HepG2 (cell line): ENCODE results near the gene ARHGEF10L. TPM values are rescaled to one million over a fixed set of nuclear protein-coding genes. Genes with fewer than 3 reads are reported as not detected.

ENCODE experiments used
- CBX1 ChIP-seq: IDR thresholded peaks from one replicate; pipeline ENCODE4 v1.6.1; 2016; ENCODE audit warnings: antibody characterized with exemption, low read depth
- EP300 ChIP-seq, 3 experiments: sonication (generic) in 1 of 3; formaldehyde crosslinking in 1 of 3; IDR thresholded peaks; 2 replicates each; pipeline versions ENCODE4 v1.5.1 to v1.6.1; 2011 to 2020; ENCODE audit warnings: low read depth in 2 of 3, low read length in 2 of 3, borderline replicate concordance in 1 of 3, improper control_type of control experiment in 1 of 3, mild to moderate bottlenecking in 1 of 3, missing genetic modification reagents in 1 of 3, moderate library complexity in 1 of 3
- GABPB1 ChIP-seq: IDR thresholded peaks from 2 replicates; pipeline ENCODE4 v1.6.1; 2016; ENCODE audit warnings: mild to moderate bottlenecking, missing genetic modification reagents, moderate library complexity, missing compliant biosample characterization
- HIC2 ChIP-seq: sonication (generic); formaldehyde crosslinking; IDR thresholded peaks from 2 replicates; pipeline ENCODE4 v1.9.0; 2022; ENCODE audit warnings: low read depth, missing genetic modification reagents
- RARG ChIP-seq: sonication (generic); formaldehyde crosslinking; IDR thresholded peaks from 2 replicates; pipeline ENCODE4 v1.4.0; 2020; ENCODE audit warnings: low read depth, mild to moderate bottlenecking, missing genetic modification reagents
- U2AF1 ChIP-seq: fragments of 200-400 bp; formaldehyde crosslinking; optimal IDR thresholded peaks from 2 replicates; pipeline ENCODE3; 2017; ENCODE audit warnings: mild to moderate bottlenecking, low read depth, low read length
- ZEB1 ChIP-seq: IDR thresholded peaks from 2 replicates; pipeline ENCODE4 v1.6.1; 2012; ENCODE audit warnings: mild to moderate bottlenecking, low read depth, inconsistent platforms; ENCODE audit not compliant: insufficient replicate concordance
- ZNF580 ChIP-seq: IDR thresholded peaks from 2 replicates; pipeline ENCODE4 v1.6.1; 2016; ENCODE audit warnings: low read depth, borderline replicate concordance
- ZNF691 ChIP-seq: sonication (generic); formaldehyde crosslinking; IDR thresholded peaks from 2 replicates; pipeline ENCODE4 v1.4.0; 2020; ENCODE audit warnings: missing genetic modification reagents, low read depth, mild to moderate bottlenecking, borderline replicate concordance
- ZNF781 ChIP-seq: sonication (generic); formaldehyde crosslinking; IDR thresholded peaks from 2 replicates; pipeline ENCODE4 v1.5.1; 2020; ENCODE audit warnings: borderline replicate concordance, mild to moderate bottlenecking, missing genetic modification reagents; ENCODE audit errors: not compliant biosample characterization
- ZNF782 ChIP-seq: sonication (generic); formaldehyde crosslinking; IDR thresholded peaks from 2 replicates; pipeline ENCODE4 v1.4.0; 2020; ENCODE audit warnings: missing genetic modification reagents, mild to moderate bottlenecking, borderline replicate concordance
- polyA plus RNA-seq, 8 experiments: library from polyadenylated mRNA; depleted of rRNA in 3 of 8; stranded (reverse) in 7 of 8; unstranded in 1 of 8; fragments of >200 nt; fragmentation: Illumina TruSeq in 4 of 8; extraction: Trizol in 4 of 8; gene quantifications; 2 replicates each; pipeline versions ENCODE4 v1.2.1 to v1.2.3, GENCODE V29; 2011 to 2016; ENCODE audit warnings: low read depth in 4 of 8, missing spikeins in 1 of 8, mixed read lengths in 1 of 8; ENCODE audit not compliant: insufficient read depth in 1 of 8
- total RNA-seq, 5 experiments: library from RNA; depleted of rRNA; stranded (reverse); fragments of >200 nt; fragmentation: Illumina TruSeq; extraction: Trizol; gene quantifications; 2 replicates each; pipeline ENCODE4 v1.2.3, GENCODE V29; 2016; ENCODE audit warnings: low read depth in 1 of 5
- TF ChIP-seq, protein P1 (sequence below): sonication (generic); formaldehyde crosslinking; IDR thresholded peaks from 2 replicates; pipeline ENCODE4 v1.4.0; 2020; ENCODE audit warnings: missing genetic modification reagents
- TF ChIP-seq, protein P2 (sequence below): sonication (generic); formaldehyde crosslinking; conservative IDR thresholded peaks from 2 replicates; pipeline ENCODE4 v1.4.0; 2020; ENCODE audit warnings: missing genetic modification reagents
- TF ChIP-seq, protein P3 (sequence below): sonication (generic); formaldehyde crosslinking; IDR thresholded peaks from 2 replicates; pipeline ENCODE4 v1.5.1; 2020; ENCODE audit warnings: missing genetic modification reagents, mild to moderate bottlenecking, borderline replicate concordance
- TF ChIP-seq, protein P4 (sequence below): sonication (generic); formaldehyde crosslinking; IDR thresholded peaks from 2 replicates; pipeline ENCODE4 v1.4.0; 2020; ENCODE audit warnings: missing genetic modification reagents

ARHGEF10L gene
- total and polyA plus RNA-seq, 2 of the 13 experiments (the other 11 are each of a cell fraction or from before 2014, with no cell fraction given): 46.5 to 78.3 TPM

- TF ChIP-seq, protein P1, sequence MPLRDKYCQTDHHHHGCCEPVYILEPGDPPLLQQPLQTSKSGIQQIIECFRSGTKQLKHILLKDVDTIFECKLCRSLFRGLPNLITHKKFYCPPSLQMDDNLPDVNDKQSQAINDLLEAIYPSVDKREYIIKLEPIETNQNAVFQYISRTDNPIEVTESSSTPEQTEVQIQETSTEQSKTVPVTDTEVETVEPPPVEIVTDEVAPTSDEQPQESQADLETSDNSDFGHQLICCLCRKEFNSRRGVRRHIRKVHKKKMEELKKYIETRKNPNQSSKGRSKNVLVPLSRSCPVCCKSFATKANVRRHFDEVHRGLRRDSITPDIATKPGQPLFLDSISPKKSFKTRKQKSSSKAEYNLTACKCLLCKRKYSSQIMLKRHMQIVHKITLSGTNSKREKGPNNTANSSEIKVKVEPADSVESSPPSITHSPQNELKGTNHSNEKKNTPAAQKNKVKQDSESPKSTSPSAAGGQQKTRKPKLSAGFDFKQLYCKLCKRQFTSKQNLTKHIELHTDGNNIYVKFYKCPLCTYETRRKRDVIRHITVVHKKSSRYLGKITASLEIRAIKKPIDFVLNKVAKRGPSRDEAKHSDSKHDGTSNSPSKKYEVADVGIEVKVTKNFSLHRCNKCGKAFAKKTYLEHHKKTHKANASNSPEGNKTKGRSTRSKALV (CRISPR knock-in tag): no peak
- TF ChIP-seq CBX1 (no peak), ZNF691 (CRISPR knock-in tag) (no peak), RARG (CRISPR knock-in tag) (no peak), ZNF781 (CRISPR knock-in tag) (no peak), ZNF580 (CRISPR knock-in tag) (no peak), EP300 (IDR thresholded peaks at IDR 0.05; ENCODE audit: low read depth in 2 of 2, low read length in 2 of 2) (peak; percentile 60 to 84; a peak in 2 of 4 replicates), EP300 (CRISPR knock-in tag; IDR thresholded peaks at IDR 0.05; ENCODE audit: borderline replicate concordance) (peak; percentile 67), U2AF1 (no peak), ZNF782 (CRISPR knock-in tag) (no peak), HIC2 (CRISPR knock-in tag) (peak; percentile 74), ZEB1 (no peak), GABPB1 (CRISPR knock-in tag) (0 out of 2 replicates have a peak, but pooled peaks have one; percentile 43)
- TF ChIP-seq, protein P2, sequence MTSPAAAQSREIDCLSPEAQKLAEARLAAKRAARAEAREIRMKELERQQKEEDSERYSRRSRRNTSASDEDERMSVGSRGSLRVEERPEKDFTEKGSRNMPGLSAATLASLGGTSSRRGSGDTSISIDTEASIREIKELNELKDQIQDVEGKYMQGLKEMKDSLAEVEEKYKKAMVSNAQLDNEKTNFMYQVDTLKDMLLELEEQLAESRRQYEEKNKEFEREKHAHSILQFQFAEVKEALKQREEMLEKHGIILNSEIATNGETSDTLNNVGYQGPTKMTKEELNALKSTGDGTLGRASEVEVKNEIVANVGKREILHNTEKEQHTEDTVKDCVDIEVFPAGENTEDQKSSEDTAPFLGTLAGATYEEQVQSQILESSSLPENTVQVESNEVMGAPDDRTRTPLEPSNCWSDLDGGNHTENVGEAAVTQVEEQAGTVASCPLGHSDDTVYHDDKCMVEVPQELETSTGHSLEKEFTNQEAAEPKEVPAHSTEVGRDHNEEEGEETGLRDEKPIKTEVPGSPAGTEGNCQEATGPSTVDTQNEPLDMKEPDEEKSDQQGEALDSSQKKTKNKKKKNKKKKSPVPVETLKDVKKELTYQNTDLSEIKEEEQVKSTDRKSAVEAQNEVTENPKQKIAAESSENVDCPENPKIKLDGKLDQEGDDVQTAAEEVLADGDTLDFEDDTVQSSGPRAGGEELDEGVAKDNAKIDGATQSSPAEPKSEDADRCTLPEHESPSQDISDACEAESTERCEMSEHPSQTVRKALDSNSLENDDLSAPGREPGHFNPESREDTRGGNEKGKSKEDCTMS (CRISPR knock-in tag): no peak
- TF ChIP-seq, protein P3, sequence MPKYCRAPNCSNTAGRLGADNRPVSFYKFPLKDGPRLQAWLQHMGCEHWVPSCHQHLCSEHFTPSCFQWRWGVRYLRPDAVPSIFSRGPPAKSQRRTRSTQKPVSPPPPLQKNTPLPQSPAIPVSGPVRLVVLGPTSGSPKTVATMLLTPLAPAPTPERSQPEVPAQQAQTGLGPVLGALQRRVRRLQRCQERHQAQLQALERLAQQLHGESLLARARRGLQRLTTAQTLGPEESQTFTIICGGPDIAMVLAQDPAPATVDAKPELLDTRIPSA: no peak
- TF ChIP-seq, protein P4, sequence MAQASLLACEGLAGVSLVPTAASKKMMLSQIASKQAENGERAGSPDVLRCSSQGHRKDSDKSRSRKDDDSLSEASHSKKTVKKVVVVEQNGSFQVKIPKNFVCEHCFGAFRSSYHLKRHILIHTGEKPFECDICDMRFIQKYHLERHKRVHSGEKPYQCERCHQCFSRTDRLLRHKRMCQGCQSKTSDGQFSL (CRISPR knock-in tag): no peak
Measured at GRCh38 chr1:17581389-17582123, 42.1 kb downstream of the ARHGEF10L start (continued).
